Liver (tissue), 9 donors: ENCODE measurements around the gene SPATS2. TPM values are rescaled to one million over a fixed set of nuclear protein-coding genes. Genes with fewer than 3 reads are reported as not detected.

Experiments used
- DNase-seq: peaks from one replicate; pipeline ENCODE4 v3.0.0-alpha.2; 2017; ENCODE audit warnings: low spot score
- H3K27ac ChIP-seq, 2 donors: one replicate each; pipeline ENCODE4 v1.7.0; 2013; ENCODE audit warnings: inconsistent platforms in 2 of 2, low read length in 2 of 2, control low read depth in 1 of 2, low read depth in 1 of 2, mild to moderate bottlenecking in 1 of 2
- H3K27me3 ChIP-seq, 4 donors: one replicate each; pipeline versions ENCODE4 v1.6.1 to v1.7.0; 2013; ENCODE audit warnings: low read length in 3 of 4, inconsistent platforms in 1 of 4, mild to moderate bottlenecking in 1 of 4, moderate library complexity in 1 of 4; ENCODE audit not compliant: control insufficient read depth in 4 of 4, insufficient read depth in 4 of 4
- H3K36me3 ChIP-seq, 4 donors: one replicate each; pipeline versions ENCODE4 v1.6.1 to v1.7.0; 2013; ENCODE audit warnings: low read length in 3 of 4, mild to moderate bottlenecking in 3 of 4, low read depth in 1 of 4, moderate library complexity in 1 of 4; ENCODE audit not compliant: control insufficient read depth in 4 of 4, insufficient read depth in 3 of 4
- H3K4me1 ChIP-seq, 4 donors: one replicate each; pipeline versions ENCODE4 v1.6.1 to v1.7.0; 2013; ENCODE audit warnings: low read length in 3 of 4, mild to moderate bottlenecking in 3 of 4, moderate library complexity in 1 of 4; ENCODE audit not compliant: control insufficient read depth in 4 of 4, insufficient read depth in 4 of 4
- H3K4me3 ChIP-seq, 3 donors: one replicate each; pipeline versions ENCODE4 v1.6.1 to v1.7.0; 2013; ENCODE audit warnings: low read length in 3 of 3, control low read depth in 1 of 3, low read depth in 1 of 3, mild to moderate bottlenecking in 1 of 3
- H3K9ac ChIP-seq, 2 donors: one replicate each; pipeline ENCODE4 v1.7.0; 2013; ENCODE audit warnings: low read length in 2 of 2, mild to moderate bottlenecking in 2 of 2, moderate library complexity in 2 of 2, control low read depth in 1 of 2, low read depth in 1 of 2
- H3K9me3 ChIP-seq, 4 donors: one replicate each; pipeline versions ENCODE4 v1.6.1 to v1.7.0; 2013; ENCODE audit warnings: low read length in 3 of 4; ENCODE audit not compliant: control insufficient read depth in 4 of 4
- EGR1 ChIP-seq, 2 donors: IDR thresholded peaks; 2 replicates each; pipeline ENCODE4 v1.6.1; 2016 to 2018; ENCODE audit warnings: antibody characterized with exemption in 2 of 2, low read depth in 2 of 2
- FOXA1 ChIP-seq: IDR thresholded peaks from 2 replicates; pipeline ENCODE4 v1.6.1; 2016; ENCODE audit warnings: antibody characterized with exemption
- GABPA ChIP-seq, 2 donors: IDR thresholded peaks in 1 of 2; conservative IDR thresholded peaks in 1 of 2; 2 replicates each; pipeline ENCODE4 v1.6.1; 2016; ENCODE audit warnings: antibody characterized with exemption in 2 of 2, mild to moderate bottlenecking in 1 of 2, moderate library complexity in 1 of 2
- HNF4A ChIP-seq, 2 donors: conservative IDR thresholded peaks; 2 replicates each; pipeline ENCODE4 v1.6.1; 2016; ENCODE audit warnings: antibody characterized with exemption in 2 of 2, mild to moderate bottlenecking in 2 of 2
- HNF4G ChIP-seq: IDR thresholded peaks from 2 replicates; pipeline ENCODE4 v1.6.1; 2016; ENCODE audit warnings: antibody characterized with exemption
- JUND ChIP-seq, 2 donors: IDR thresholded peaks; 2 replicates each; pipeline ENCODE4 v1.6.1; 2016; ENCODE audit warnings: antibody characterized with exemption in 2 of 2
- NR2F2 ChIP-seq: IDR thresholded peaks from 2 replicates; pipeline ENCODE4 v1.6.1; 2016; ENCODE audit warnings: antibody characterized with exemption
- RAD21 ChIP-seq, 2 donors: IDR thresholded peaks; 2 replicates each; pipeline ENCODE4 v1.6.1; 2016; ENCODE audit warnings: antibody characterized with exemption in 2 of 2, mild to moderate bottlenecking in 2 of 2
- RXRA ChIP-seq, 2 donors: IDR thresholded peaks; 2 replicates each; pipeline ENCODE4 v1.6.1; 2017 to 2018; ENCODE audit warnings: antibody characterized with exemption in 2 of 2, mild to moderate bottlenecking in 1 of 2
- SP1 ChIP-seq: IDR thresholded peaks from 2 replicates; pipeline ENCODE4 v1.6.1; 2018; ENCODE audit warnings: antibody characterized with exemption, mild to moderate bottlenecking
- TAF1 ChIP-seq: conservative IDR thresholded peaks from 2 replicates; pipeline ENCODE4 v1.6.1; 2016; ENCODE audit warnings: antibody characterized with exemption, mild to moderate bottlenecking
- YY1 ChIP-seq: IDR thresholded peaks from 2 replicates; pipeline ENCODE4 v1.6.1; 2016; ENCODE audit warnings: antibody characterized with exemption, mild to moderate bottlenecking
- WGBS: extraction: QIAGEN DNeasy Blood & Tissue Kit; methylation state at CpG from one replicate; pipeline ENCODE4 v1.1.7; 2013; 5-methylcytosine and 5-hydroxymethylcytosine counted together
- polyA plus RNA-seq, 2 donors: library from polyadenylated mRNA; stranded (reverse) in 1 of 2; unstranded in 1 of 2; fragments of 200-250 nt in 1 of 2; fragments of >200 nt in 1 of 2; fragmentation: Nextera tagmentation in 1 of 2; extraction: Ambion mirVana in 1 of 2; gene quantifications; one replicate each; pipeline versions ENCODE4 v1.2.1 to v1.2.3, GENCODE V29; 2013 to 2015
- total RNA-seq, 2 donors: library from RNA; depleted of rRNA; stranded (reverse); fragments of >200 nt; gene quantifications; one replicate each; pipeline ENCODE4 v1.2.3, GENCODE V29; 2014
- TF ChIP-seq, protein P1 (sequence below): IDR thresholded peaks from 2 replicates; pipeline ENCODE4 v1.6.1; 2016; ENCODE audit warnings: antibody characterized with exemption
- TF ChIP-seq, protein P2 (sequence below): IDR thresholded peaks from 2 replicates; pipeline ENCODE4 v1.6.1; 2016; ENCODE audit warnings: antibody characterized with exemption, mild to moderate bottlenecking
- TF ChIP-seq, protein P3 (sequence below): IDR thresholded peaks from 2 replicates; pipeline ENCODE4 v1.6.1; 2016; ENCODE audit warnings: antibody characterized with exemption
- TF ChIP-seq, protein P4 (sequence below): fragments of 150-350 bp; IDR thresholded peaks from 2 replicates; pipeline ENCODE4 v1.5.1; 2017; ENCODE audit warnings: improper control_type of control experiment, low read depth, low read length; ENCODE audit not compliant: missing input control
- donor health status: healthy.
- donor health status: healthy.
- donor health status: healthy.
- donor health status: healthy.
- donor health status: healthy.

The SPATS2 gene
- total and polyA plus RNA-seq, 4 donors: 2.4 to 5.2 (median 4.5) TPM

DNA sequence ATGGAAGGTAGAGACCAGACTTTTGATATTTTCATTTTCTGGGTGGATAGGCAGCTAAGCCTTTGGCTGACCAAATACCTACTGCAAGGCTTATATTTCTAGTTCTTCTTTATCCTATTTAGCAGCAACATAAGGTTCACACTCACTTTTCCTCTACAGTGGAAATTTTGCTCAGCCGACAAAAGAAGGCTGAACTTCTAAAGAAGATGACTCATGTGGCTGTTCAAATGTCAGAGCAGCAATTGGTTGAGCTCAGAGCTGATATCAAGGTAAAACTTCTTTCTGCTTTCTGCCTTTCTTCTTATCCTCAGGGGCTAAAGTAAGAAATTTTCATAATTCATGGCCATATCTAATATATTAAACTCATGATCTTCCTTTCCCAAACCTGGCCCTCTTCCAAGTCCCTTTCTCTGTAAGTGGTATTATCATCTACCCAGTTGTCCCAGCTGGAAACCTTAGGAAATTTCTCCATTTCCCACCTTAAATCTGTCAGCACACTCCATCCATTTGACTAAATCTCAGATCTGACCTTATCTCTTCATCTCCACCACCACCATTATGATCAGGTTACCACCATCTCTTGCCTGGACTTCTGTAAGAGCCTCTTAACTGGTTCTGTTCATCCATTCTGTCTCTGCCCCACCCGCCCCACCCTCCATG is 151.8 kb downstream of the SPATS2 start:
- Histone ChIP-seq H3K36me3 (peaks cover 0 to 4% (median 0%) of the 10 kb centered on the region in 4 donors), H3K4me3 (no peak overlapping the region), H3K4me1 (peaks cover 0 to 16% (median 10%) of the 10 kb centered on the region in 4 donors), H3K9ac (no peak overlapping the region), H3K9me3 (no peaks in the 10 kb centered on the region), H3K27ac (no peak overlapping the region), H3K27me3 (no peaks in the 10 kb centered on the region)
- no peak for DNase-seq
- 93% methylated on average over 2 of the region's 2 CpGs for WGBS
- TF ChIP-seq HNF4A (conservative IDR thresholded peaks at IDR 0.05) (no peak), NR2F2 (no peak)

DNA sequence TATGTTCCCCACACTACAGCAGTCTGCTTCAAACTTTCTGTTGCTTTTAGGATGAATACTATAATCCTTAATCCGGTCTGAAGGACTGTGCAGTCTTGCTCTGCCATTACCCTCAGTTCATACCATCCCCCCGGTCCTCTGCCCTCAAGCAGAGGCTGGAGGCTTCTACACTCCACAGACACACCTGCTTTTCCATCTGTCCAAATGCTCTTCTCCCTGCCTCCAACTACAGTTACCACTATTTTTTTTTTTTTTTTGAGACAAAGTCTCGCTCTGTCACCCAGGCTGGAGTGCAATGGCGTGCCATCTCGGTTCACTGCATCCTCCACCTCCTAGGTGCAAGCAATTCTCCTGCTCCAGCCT is 152.3 kb downstream of the SPATS2 start:
- Histone ChIP-seq H3K27ac (no peak overlapping the region), H3K4me1 (peaks cover 0 to 13% (median 10%) of the 10 kb centered on the region in 4 donors), H3K27me3 (no peaks in the 10 kb centered on the region), H3K4me3 (no peak overlapping the region), H3K9ac (no peak overlapping the region), H3K36me3 (peaks cover 0 to 4% (median under 1%) of the 10 kb centered on the region in 4 donors), H3K9me3 (no peaks in the 10 kb centered on the region)
- DNase-seq: no peak
- WGBS: 92% methylated on average over 5 of the region's 5 CpGs
- no peak for TF ChIP-seq YY1
- no peak for TF ChIP-seq RAD21 (IDR thresholded peaks at IDR 0.05)
- TF ChIP-seq HNF4G: no peak
- TF ChIP-seq NR2F2: no peak
- TF ChIP-seq, protein P1, sequence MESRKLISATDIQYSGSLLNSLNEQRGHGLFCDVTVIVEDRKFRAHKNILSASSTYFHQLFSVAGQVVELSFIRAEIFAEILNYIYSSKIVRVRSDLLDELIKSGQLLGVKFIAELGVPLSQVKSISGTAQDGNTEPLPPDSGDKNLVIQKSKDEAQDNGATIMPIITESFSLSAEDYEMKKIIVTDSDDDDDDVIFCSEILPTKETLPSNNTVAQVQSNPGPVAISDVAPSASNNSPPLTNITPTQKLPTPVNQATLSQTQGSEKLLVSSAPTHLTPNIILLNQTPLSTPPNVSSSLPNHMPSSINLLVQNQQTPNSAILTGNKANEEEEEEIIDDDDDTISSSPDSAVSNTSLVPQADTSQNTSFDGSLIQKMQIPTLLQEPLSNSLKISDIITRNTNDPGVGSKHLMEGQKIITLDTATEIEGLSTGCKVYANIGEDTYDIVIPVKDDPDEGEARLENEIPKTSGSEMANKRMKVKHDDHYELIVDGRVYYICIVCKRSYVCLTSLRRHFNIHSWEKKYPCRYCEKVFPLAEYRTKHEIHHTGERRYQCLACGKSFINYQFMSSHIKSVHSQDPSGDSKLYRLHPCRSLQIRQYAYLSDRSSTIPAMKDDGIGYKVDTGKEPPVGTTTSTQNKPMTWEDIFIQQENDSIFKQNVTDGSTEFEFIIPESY: no peak
- TF ChIP-seq RXRA (IDR thresholded peaks at IDR 0.05): no peak
- TF ChIP-seq EGR1 (IDR thresholded peaks at IDR 0.05; ENCODE audit: low read depth in 2 of 2): no peak
- TF ChIP-seq JUND (IDR thresholded peaks at IDR 0.05): no peak
- TF ChIP-seq SP1: no peak
- no peak for TF ChIP-seq FOXA1

DNA sequence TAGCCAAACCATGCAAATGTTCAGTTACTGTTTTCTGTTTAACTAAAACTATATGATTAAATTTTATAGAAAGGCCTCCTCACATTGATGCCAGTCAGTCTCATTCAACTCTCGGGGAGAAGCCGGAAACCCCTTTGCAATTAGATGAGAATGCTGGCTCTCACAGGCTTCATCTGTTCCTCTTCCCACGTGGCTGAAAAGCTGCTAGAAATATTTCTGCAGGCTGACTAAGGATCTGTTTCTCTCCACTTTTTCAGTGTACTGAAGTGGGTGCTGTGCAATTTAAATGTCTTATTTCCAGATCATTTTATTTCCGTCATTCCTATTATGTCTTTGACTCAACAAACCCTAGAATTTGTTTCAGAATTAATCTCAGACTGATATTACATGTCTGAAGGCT is 154.1 kb downstream of the SPATS2 start:
- Histone ChIP-seq H3K27me3 (no peaks in the 10 kb centered on the region), H3K27ac (no peak overlapping the region), H3K36me3 (peaks cover 2 to 14% (median 5%) of the 10 kb centered on the region in 4 donors), H3K4me1 (peaks cover 0 to 3% (median under 1%) of the 10 kb centered on the region in 4 donors), H3K9me3 (no peaks in the 10 kb centered on the region), H3K4me3 (no peak overlapping the region), H3K9ac (no peak overlapping the region)
- 94% methylated on average over 4 of the region's 4 CpGs for WGBS
- no peak for DNase-seq
- TF ChIP-seq JUND (IDR thresholded peaks at IDR 0.05): no peak
- TF ChIP-seq, protein P2, sequence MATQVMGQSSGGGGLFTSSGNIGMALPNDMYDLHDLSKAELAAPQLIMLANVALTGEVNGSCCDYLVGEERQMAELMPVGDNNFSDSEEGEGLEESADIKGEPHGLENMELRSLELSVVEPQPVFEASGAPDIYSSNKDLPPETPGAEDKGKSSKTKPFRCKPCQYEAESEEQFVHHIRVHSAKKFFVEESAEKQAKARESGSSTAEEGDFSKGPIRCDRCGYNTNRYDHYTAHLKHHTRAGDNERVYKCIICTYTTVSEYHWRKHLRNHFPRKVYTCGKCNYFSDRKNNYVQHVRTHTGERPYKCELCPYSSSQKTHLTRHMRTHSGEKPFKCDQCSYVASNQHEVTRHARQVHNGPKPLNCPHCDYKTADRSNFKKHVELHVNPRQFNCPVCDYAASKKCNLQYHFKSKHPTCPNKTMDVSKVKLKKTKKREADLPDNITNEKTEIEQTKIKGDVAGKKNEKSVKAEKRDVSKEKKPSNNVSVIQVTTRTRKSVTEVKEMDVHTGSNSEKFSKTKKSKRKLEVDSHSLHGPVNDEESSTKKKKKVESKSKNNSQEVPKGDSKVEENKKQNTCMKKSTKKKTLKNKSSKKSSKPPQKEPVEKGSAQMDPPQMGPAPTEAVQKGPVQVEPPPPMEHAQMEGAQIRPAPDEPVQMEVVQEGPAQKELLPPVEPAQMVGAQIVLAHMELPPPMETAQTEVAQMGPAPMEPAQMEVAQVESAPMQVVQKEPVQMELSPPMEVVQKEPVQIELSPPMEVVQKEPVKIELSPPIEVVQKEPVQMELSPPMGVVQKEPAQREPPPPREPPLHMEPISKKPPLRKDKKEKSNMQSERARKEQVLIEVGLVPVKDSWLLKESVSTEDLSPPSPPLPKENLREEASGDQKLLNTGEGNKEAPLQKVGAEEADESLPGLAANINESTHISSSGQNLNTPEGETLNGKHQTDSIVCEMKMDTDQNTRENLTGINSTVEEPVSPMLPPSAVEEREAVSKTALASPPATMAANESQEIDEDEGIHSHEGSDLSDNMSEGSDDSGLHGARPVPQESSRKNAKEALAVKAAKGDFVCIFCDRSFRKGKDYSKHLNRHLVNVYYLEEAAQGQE: no peak
- TF ChIP-seq, protein P3, sequence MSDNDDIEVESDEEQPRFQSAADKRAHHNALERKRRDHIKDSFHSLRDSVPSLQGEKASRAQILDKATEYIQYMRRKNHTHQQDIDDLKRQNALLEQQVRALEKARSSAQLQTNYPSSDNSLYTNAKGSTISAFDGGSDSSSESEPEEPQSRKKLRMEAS: no peak
- TF ChIP-seq HNF4A (conservative IDR thresholded peaks at IDR 0.05): no peak
- TF ChIP-seq RXRA (IDR thresholded peaks at IDR 0.05): no peak
- TF ChIP-seq, protein P4, sequence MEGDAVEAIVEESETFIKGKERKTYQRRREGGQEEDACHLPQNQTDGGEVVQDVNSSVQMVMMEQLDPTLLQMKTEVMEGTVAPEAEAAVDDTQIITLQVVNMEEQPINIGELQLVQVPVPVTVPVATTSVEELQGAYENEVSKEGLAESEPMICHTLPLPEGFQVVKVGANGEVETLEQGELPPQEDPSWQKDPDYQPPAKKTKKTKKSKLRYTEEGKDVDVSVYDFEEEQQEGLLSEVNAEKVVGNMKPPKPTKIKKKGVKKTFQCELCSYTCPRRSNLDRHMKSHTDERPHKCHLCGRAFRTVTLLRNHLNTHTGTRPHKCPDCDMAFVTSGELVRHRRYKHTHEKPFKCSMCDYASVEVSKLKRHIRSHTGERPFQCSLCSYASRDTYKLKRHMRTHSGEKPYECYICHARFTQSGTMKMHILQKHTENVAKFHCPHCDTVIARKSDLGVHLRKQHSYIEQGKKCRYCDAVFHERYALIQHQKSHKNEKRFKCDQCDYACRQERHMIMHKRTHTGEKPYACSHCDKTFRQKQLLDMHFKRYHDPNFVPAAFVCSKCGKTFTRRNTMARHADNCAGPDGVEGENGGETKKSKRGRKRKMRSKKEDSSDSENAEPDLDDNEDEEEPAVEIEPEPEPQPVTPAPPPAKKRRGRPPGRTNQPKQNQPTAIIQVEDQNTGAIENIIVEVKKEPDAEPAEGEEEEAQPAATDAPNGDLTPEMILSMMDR: no peak
- TF ChIP-seq YY1: no peak
- no peak for TF ChIP-seq NR2F2
- TF ChIP-seq, protein P1: no peak
- no peak for TF ChIP-seq GABPA (IDR thresholded peaks at IDR 0.05 in 1 of 2, conservative IDR thresholded peaks at IDR 0.05 in 1 of 2)
- no peak for TF ChIP-seq SP1
- TF ChIP-seq TAF1: no peak
- no peak for TF ChIP-seq HNF4G
